ENCODE results near the gene ARHGEF1. TPM values are rescaled to one million over a fixed set of nuclear protein-coding genes. Genes with fewer than 3 reads are reported as not detected.
"Not testable (repeated sequence)": the region's sequence is repeated elsewhere in the genome, so short reads cannot be mapped to it uniquely, and the experiment has no call there.

The ARHGEF1 gene
- total RNA-seq, 5 donors from 2014 or later (not counting 1 experiment from before 2014, with no cell fraction given) = 1,130 to 1,360 (median 1,288) TPM

DNA sequence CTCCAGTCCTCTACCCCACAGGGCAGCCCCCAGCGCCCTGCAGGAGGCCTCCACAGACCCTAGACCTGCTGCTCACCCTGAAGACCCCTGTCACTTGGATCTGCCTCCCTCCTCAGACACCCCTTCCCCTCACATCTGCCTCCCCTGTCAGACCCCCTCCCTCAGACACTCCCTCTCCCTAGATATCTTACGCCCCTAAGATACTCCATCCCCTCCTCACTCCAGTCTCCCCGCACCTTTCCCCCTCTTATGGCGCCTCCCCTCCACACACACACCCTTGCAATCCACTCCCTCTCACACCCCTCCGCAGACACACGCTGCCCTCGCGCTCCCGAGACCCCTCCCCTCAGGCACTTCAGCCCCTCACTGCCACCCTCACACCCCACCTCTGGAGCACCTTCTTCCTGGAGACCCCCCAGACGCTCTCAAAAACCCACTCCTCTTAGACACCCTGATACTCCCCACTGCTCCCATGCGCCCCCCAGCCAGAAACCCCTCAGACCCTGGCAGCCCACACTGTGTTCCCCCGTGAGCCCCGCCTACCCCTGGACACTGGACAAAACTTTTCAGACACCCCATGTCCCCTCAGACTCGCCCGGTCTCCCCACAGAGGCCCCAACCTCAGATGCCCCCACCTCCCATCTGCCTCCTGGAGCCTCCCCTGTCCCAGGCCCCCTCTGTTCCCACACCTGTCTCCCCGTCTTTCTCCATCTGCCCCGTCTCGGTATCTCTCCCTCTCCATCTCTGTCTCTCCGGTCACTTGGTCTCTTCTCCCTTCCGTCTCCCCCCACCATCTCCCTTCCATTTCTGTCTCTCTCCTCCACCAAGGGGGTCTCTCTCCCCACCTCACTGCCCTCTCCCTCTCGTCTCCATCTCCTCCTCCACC is 30.8 kb downstream of the ARHGEF1 start:
- Histone ChIP-seq H3K36me3 (ENCODE audit: control insufficient read depth in 2 of 2, extremely low read depth in 1 of 2, insufficient read depth in 1 of 2, low read length in 1 of 2) (no peaks in the 10 kb centered on the region), H3K27ac (ENCODE audit: low read length) (no peak overlapping the region), H3K27me3 (replicated peaks in 1 of 2; ENCODE audit: control insufficient read depth in 2 of 2, extremely low read depth in 1 of 2, insufficient read depth in 2 of 2, low read length in 1 of 2) (peaks cover 15 to 69% of the 10 kb centered on the region in 2 experiments), H3K9me3 (no peaks in the 10 kb centered on the region), H3K4me1 (ENCODE audit: control insufficient read depth in 1 of 2, extremely low read depth in 1 of 2, insufficient read depth in 2 of 2, low read length in 2 of 2) (peaks cover 27 to 62% of the 10 kb centered on the region in 2 experiments), H3K4me3 (ENCODE audit: control insufficient read depth in 1 of 2, extremely low read depth in 1 of 2, low read length in 1 of 2) (no peak overlapping the region)
- Mint-ChIP-seq H3K9me3 (no peaks in the 10 kb centered on the region), H3K27ac (no peak overlapping the region), H3K36me3 (no peaks in the 10 kb centered on the region), H3K4me3 (no peak overlapping the region), H3K4me1 (peaks cover 40 to 49% (median 42%) of the 10 kb centered on the region in 3 donors), H3K27me3 (peaks cover 4 to 15% of the 10 kb centered on the region in 2 donors)
- WGBS (ENCODE audit: insufficient coverage) = 17% methylated on average over 20 of the region's 21 CpGs
- no peak for DNase-seq
- ChIA-PET CTCF (no interaction called here), POLR2A (no interaction called here)
- peak in 1 of 4 experiments; percentile 12 for ATAC-seq (replicated peaks in 1 of 4)

DNA sequence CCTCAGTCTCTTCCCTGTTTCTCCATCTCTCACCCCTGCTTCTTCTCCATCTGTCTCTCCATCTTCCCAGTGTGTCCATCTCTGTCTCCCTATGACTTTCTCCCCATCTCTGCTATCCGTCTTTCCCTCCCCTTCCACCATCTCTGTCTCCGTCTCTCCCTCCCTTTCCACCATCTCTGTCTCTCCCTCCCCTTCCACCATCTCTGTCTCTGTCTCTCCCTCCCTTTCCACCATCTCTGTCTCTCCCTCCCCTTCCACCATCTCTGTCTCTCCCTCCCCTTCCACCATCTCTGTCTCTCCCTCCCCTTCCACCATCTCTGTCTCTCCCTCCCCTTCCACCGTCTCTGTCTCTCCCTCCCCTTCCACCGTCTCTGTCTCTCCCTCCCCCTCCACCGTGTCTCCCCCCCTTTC is 31.4 kb downstream of the ARHGEF1 start:
- Mint-ChIP-seq H3K27me3 (peaks cover 4 to 15% of the 10 kb centered on the region in 2 donors), H3K4me1 (peaks cover 37 to 42% (median 39%) of the 10 kb centered on the region in 3 donors)
- H3K36me3 Mint-ChIP-seq; H3K9me3 Mint-ChIP-seq; DNase-seq; H3K27ac ChIP-seq (ENCODE audit: low read length); CTCF ChIA-PET; H3K27ac Mint-ChIP-seq; H3K36me3 ChIP-seq (ENCODE audit: control insufficient read depth in 2 of 2, extremely low read depth in 1 of 2, insufficient read depth in 1 of 2, low read length in 1 of 2); H3K4me3 ChIP-seq (ENCODE audit: control insufficient read depth in 1 of 2, extremely low read depth in 1 of 2, low read length in 1 of 2); H3K4me3 Mint-ChIP-seq; H3K9me3 ChIP-seq; ATAC-seq (replicated peaks in 1 of 4); POLR2A ChIA-PET: not testable (repeated sequence)
- Histone ChIP-seq H3K27me3 (replicated peaks in 1 of 2; ENCODE audit: control insufficient read depth in 2 of 2, extremely low read depth in 1 of 2, insufficient read depth in 2 of 2, low read length in 1 of 2) (peaks cover 15 to 75% of the 10 kb centered on the region in 2 experiments), H3K4me1 (ENCODE audit: control insufficient read depth in 1 of 2, extremely low read depth in 1 of 2, insufficient read depth in 2 of 2, low read length in 2 of 2) (peaks cover 27 to 63% of the 10 kb centered on the region in 2 experiments)
- WGBS (ENCODE audit: insufficient coverage) = no CpG with 5 or more reads among the region's 5 CpGs

DNA sequence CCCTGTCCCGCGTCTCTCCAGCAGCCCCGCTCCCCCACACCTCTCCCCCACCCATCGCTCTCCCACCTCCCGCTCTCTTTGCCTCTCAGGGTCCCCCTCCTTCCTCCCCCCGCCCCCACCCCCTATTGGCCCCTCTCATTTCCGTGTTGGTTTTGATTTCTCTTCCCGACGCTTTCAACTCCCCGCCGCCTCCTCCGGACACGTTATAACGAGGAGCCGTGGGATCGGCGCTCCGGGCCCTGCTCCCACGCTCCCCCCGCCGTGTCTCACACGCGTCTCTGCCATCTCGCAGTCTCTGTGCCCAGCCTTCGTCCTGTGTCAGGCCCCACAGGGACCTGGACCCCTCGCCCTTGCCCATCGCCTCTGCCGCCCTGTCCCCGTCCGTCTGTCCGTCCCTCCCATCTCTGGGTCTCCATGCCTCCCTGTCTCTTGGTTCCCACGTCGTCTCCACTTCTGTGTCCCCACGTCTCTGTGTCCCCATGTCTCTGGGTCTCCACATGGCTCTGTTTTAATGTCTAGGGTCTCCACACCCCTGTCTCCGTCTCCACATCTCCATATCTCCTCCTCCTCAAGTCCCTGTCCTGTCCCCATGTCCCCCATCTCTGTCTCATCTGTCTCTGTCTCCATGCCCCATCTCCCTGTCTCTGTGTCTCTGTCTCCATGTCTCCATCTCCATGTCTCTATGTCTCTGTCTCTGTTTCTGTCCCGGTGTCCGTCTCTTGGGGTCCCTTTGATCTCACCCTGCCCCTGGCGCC is 32.2 kb downstream of the ARHGEF1 start:
- WGBS (ENCODE audit: insufficient coverage) = 3% methylated on average over 36 of the region's 38 CpGs
- no peaks in the 10 kb centered on the region for H3K36me3 Mint-ChIP-seq
- Histone ChIP-seq H3K9me3 (no peaks in the 10 kb centered on the region), H3K27ac (ENCODE audit: low read length) (no peak overlapping the region), H3K4me1 (ENCODE audit: control insufficient read depth in 1 of 2, extremely low read depth in 1 of 2, insufficient read depth in 2 of 2, low read length in 2 of 2) (peaks cover 27 to 65% of the 10 kb centered on the region in 2 experiments), H3K27me3 (replicated peaks in 1 of 2; ENCODE audit: control insufficient read depth in 2 of 2, extremely low read depth in 1 of 2, insufficient read depth in 2 of 2, low read length in 1 of 2) (peaks cover 15 to 83% of the 10 kb centered on the region in 2 experiments), H3K36me3 (ENCODE audit: control insufficient read depth in 2 of 2, extremely low read depth in 1 of 2, insufficient read depth in 1 of 2, low read length in 1 of 2) (no peaks in the 10 kb centered on the region), H3K4me3 (ENCODE audit: control insufficient read depth in 1 of 2, extremely low read depth in 1 of 2, low read length in 1 of 2) (peak overlapping the region; percentile 13 to 73)
- peaks cover 35 to 39% (median 38%) of the 10 kb centered on the region in 3 donors for H3K4me1 Mint-ChIP-seq
- no peak overlapping the region for H3K4me3 Mint-ChIP-seq
- H3K27me3 Mint-ChIP-seq = peaks cover 4 to 15% of the 10 kb centered on the region in 2 donors
- no peaks in the 10 kb centered on the region for H3K9me3 Mint-ChIP-seq
- POLR2A ChIA-PET = no interaction called here
- no peak overlapping the region for H3K27ac Mint-ChIP-seq
- CTCF ChIA-PET = no interaction called here
- peak in 1 of 35 experiments; percentile 42 for DNase-seq
- no peak for ATAC-seq (replicated peaks in 1 of 4)

DNA sequence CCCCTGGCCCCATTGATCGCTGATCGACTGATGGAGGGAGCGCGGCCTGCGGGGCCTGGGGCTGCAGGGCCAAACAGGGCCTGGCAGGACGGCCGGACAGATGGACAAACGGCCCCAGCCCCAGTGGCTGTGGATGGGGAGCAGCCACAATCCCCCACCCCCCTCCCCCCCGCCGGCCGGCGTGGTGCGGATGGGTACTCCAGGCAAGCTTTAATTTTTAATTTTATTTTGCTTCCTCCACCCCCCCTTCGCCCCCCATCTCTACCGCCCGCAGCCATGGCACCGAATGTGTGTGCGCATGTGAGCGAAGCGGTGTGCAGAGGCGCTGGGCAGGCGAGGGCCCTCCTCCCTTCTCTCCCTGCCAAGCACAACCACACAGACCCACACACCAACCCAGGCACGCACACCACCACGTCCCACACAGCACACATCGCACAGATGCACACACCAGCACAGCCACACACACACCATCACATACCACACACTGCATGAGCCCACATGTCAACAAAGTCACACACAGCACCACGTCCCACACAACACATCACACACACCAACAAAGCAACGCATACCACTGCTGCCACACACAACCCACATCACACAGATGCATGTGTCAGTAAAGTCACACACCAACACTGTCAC is 32.9 kb downstream of the ARHGEF1 start:
- Mint-ChIP-seq H3K4me3 (no peak overlapping the region), H3K9me3 (no peaks in the 10 kb centered on the region), H3K27ac (no peak overlapping the region), H3K4me1 (peaks cover 30 to 32% (median 31%) of the 10 kb centered on the region in 3 donors), H3K36me3 (no peaks in the 10 kb centered on the region), H3K27me3 (peaks cover 4 to 15% of the 10 kb centered on the region in 2 donors)
- Histone ChIP-seq H3K36me3 (ENCODE audit: control insufficient read depth in 2 of 2, extremely low read depth in 1 of 2, insufficient read depth in 1 of 2, low read length in 1 of 2) (no peaks in the 10 kb centered on the region), H3K27me3 (replicated peaks in 1 of 2; ENCODE audit: control insufficient read depth in 2 of 2, extremely low read depth in 1 of 2, insufficient read depth in 2 of 2, low read length in 1 of 2) (peaks cover 15 to 90% of the 10 kb centered on the region in 2 experiments), H3K4me1 (ENCODE audit: control insufficient read depth in 1 of 2, extremely low read depth in 1 of 2, insufficient read depth in 2 of 2, low read length in 2 of 2) (peaks cover 27 to 66% of the 10 kb centered on the region in 2 experiments), H3K4me3 (ENCODE audit: control insufficient read depth in 1 of 2, extremely low read depth in 1 of 2, low read length in 1 of 2) (peak overlapping the region in 1 of 2 donors; percentile 20), H3K27ac (ENCODE audit: low read length) (no peak overlapping the region), H3K9me3 (no peaks in the 10 kb centered on the region)
- ChIA-PET POLR2A (no interaction called here), CTCF (no interaction called here)
- DNase-seq = peak in 3 of 35 experiments; percentile 22 to 40 (median 33)
- ATAC-seq (replicated peaks in 1 of 4) = peak; percentile 26 to 30 (median 28)
- WGBS (ENCODE audit: insufficient coverage) = 22% methylated on average over 19 of the region's 27 CpGs

DNA sequence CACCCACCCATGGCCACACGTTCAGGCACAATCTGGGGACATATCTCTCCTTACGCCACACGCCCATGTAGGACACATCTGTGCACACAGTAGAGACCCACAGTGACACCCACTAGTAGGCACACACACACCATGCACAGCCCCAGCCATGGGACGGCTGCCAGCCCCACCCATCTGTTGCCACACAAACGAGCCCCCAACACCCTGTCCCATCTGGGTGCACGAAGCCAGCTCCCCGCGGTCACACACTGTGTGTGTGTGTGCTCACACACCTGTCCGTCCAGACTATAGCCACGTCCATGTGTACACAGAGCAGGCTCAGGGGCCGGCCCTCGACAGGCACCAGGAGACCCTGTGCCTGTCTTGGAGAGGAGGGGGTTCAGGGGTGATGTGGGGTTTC is 34.7 kb downstream of the ARHGEF1 start:
- H3K27me3 ChIP-seq (replicated peaks in 1 of 2; ENCODE audit: control insufficient read depth in 2 of 2, extremely low read depth in 1 of 2, insufficient read depth in 2 of 2, low read length in 1 of 2) = peaks cover 15 to 94% of the 10 kb centered on the region in 2 experiments
- peaks cover 28 to 64% of the 10 kb centered on the region in 2 experiments for H3K4me1 ChIP-seq (ENCODE audit: control insufficient read depth in 1 of 2, extremely low read depth in 1 of 2, insufficient read depth in 2 of 2, low read length in 2 of 2)
- H3K4me1 Mint-ChIP-seq = peaks cover 23 to 29% (median 23%) of the 10 kb centered on the region in 3 donors
- 83% methylated on average over 4 of the region's 12 CpGs for WGBS (ENCODE audit: insufficient coverage)
- H3K27ac ChIP-seq (ENCODE audit: low read length) = no peak overlapping the region
- no peak overlapping the region for H3K4me3 ChIP-seq (ENCODE audit: control insufficient read depth in 1 of 2, extremely low read depth in 1 of 2, low read length in 1 of 2)
- H3K27ac Mint-ChIP-seq = no peak overlapping the region
- H3K36me3 Mint-ChIP-seq = peaks cover 4% of the 10 kb centered on the region
- H3K36me3 ChIP-seq (ENCODE audit: control insufficient read depth in 2 of 2, extremely low read depth in 1 of 2, insufficient read depth in 1 of 2, low read length in 1 of 2) = no peaks in the 10 kb centered on the region
- H3K27me3 Mint-ChIP-seq = peaks cover 8 to 10% of the 10 kb centered on the region in 2 donors
- H3K4me3 Mint-ChIP-seq = no peak overlapping the region
- POLR2A ChIA-PET = no interaction called here
- no peaks in the 10 kb centered on the region for H3K9me3 Mint-ChIP-seq
- H3K9me3 ChIP-seq = no peaks in the 10 kb centered on the region
- DNase-seq (no peak), ATAC-seq (replicated peaks in 1 of 4) (no peak)
- CTCF ChIA-PET = no interaction called here

DNA sequence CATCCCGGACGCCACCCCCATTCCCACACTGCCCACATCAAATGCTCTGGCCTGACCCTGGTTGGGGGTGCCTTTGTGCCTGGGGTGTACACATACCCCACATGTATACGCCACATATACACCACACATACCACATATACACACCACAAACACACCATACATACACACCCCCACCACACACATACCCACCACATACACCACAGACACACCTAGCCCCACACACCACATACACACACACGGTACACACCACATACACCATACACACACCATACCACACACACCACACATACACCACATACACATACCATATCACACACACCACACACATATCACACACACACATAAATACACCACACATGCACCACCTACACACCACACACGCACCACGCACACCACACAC is 35.1 kb downstream of the ARHGEF1 start:
- ATAC-seq (replicated peaks in 1 of 4) = no peak
- Mint-ChIP-seq H3K4me1 (peaks cover 22 to 29% (median 22%) of the 10 kb centered on the region in 3 donors), H3K4me3 (no peak overlapping the region), H3K27ac (no peak overlapping the region), H3K27me3 (peaks cover 9 to 11% of the 10 kb centered on the region in 2 donors), H3K9me3 (no peaks in the 10 kb centered on the region), H3K36me3 (peaks cover 4% of the 10 kb centered on the region)
- Histone ChIP-seq H3K36me3 (ENCODE audit: control insufficient read depth in 2 of 2, extremely low read depth in 1 of 2, insufficient read depth in 1 of 2, low read length in 1 of 2) (no peaks in the 10 kb centered on the region), H3K27ac (ENCODE audit: low read length) (no peak overlapping the region), H3K27me3 (replicated peaks in 1 of 2; ENCODE audit: control insufficient read depth in 2 of 2, extremely low read depth in 1 of 2, insufficient read depth in 2 of 2, low read length in 1 of 2) (peaks cover 15 to 90% of the 10 kb centered on the region in 2 experiments), H3K4me3 (ENCODE audit: control insufficient read depth in 1 of 2, extremely low read depth in 1 of 2, low read length in 1 of 2) (no peak overlapping the region), H3K9me3 (no peaks in the 10 kb centered on the region), H3K4me1 (ENCODE audit: control insufficient read depth in 1 of 2, extremely low read depth in 1 of 2, insufficient read depth in 2 of 2, low read length in 2 of 2) (peaks cover 28 to 60% of the 10 kb centered on the region in 2 experiments)
- DNase-seq = no peak
- CTCF ChIA-PET = no interaction called here
- WGBS (ENCODE audit: insufficient coverage) = 81% methylated on average over 4 of the region's 6 CpGs
- POLR2A ChIA-PET = no interaction called here
